PFSK-1 (cell line): ENCODE data around the gene COL18A1.

Experiments
- FOXP2 ChIP-seq: optimal IDR thresholded peaks from 2 replicates; pipeline ENCODE3; 2011; ENCODE audit warnings: borderline replicate concordance, control low read depth, inconsistent platforms; ENCODE audit not compliant: insufficient read depth; ENCODE audit errors: extremely low read length, extremely low read depth
- POLR2AphosphoS5 ChIP-seq: IDR thresholded peaks from 2 replicates; pipeline ENCODE4 v1.6.1; 2012; ENCODE audit warnings: low read depth, mild to moderate bottlenecking, control low read depth, low read length, moderate library complexity
- SIN3A ChIP-seq: IDR thresholded peaks from 2 replicates; pipeline ENCODE4 v1.6.1; 2012; ENCODE audit warnings: mild to moderate bottlenecking, low read length, moderate library complexity, borderline replicate concordance; ENCODE audit not compliant: insufficient read depth
- TAF1 ChIP-seq: IDR thresholded peaks from 2 replicates; pipeline ENCODE4 v1.6.1; 2012; ENCODE audit warnings: low read length, control low read depth, borderline replicate concordance; ENCODE audit not compliant: insufficient read depth
- TF ChIP-seq, protein P1 (sequence below), 2 experiments: IDR thresholded peaks; 2 replicates each; pipeline versions ENCODE4 v1.6.1 to v1.8.0; 2011 to 2012; ENCODE audit warnings: low read depth in 2 of 2, low read length in 2 of 2, control low read depth in 1 of 2, inconsistent platforms in 1 of 2, mild to moderate bottlenecking in 1 of 2, moderate library complexity in 1 of 2; ENCODE audit not compliant: insufficient read depth in 1 of 2

DNA sequence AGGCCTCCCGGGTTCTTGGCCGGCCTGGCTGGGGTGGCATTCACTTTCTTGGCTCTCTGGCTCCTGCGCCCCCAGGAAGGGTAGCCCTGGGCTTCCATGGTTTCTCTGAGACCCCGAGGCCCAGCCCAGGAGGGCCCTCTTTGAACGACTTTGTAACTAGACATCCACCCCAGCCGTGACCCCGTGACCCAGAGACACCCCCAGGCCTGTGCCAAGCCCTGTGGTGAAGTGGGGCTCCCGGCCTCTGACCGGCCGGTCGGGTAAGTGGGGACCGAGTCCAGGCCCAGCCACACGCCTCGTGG is 64.0 kb downstream of the COL18A1 start:
- TF ChIP-seq TAF1 (no peak), SIN3A (no peak), POLR2AphosphoS5 (no peak), FOXP2 (no peak)
- TF ChIP-seq, protein P1, sequence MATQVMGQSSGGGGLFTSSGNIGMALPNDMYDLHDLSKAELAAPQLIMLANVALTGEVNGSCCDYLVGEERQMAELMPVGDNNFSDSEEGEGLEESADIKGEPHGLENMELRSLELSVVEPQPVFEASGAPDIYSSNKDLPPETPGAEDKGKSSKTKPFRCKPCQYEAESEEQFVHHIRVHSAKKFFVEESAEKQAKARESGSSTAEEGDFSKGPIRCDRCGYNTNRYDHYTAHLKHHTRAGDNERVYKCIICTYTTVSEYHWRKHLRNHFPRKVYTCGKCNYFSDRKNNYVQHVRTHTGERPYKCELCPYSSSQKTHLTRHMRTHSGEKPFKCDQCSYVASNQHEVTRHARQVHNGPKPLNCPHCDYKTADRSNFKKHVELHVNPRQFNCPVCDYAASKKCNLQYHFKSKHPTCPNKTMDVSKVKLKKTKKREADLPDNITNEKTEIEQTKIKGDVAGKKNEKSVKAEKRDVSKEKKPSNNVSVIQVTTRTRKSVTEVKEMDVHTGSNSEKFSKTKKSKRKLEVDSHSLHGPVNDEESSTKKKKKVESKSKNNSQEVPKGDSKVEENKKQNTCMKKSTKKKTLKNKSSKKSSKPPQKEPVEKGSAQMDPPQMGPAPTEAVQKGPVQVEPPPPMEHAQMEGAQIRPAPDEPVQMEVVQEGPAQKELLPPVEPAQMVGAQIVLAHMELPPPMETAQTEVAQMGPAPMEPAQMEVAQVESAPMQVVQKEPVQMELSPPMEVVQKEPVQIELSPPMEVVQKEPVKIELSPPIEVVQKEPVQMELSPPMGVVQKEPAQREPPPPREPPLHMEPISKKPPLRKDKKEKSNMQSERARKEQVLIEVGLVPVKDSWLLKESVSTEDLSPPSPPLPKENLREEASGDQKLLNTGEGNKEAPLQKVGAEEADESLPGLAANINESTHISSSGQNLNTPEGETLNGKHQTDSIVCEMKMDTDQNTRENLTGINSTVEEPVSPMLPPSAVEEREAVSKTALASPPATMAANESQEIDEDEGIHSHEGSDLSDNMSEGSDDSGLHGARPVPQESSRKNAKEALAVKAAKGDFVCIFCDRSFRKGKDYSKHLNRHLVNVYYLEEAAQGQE (IDR thresholded peaks at IDR 0.05; ENCODE audit: insufficient read depth in 1 of 2, low read depth in 2 of 2, low read length in 2 of 2): no peak
